HEK293 (cell line): ENCODE measurements around the gene GNAQ.

Experiments
- CTCF ChIA-PET: fragments of 350-600 bp; formaldehyde crosslinking; extraction: SDS; loops from one replicate; lab custom pipeline; 2021; ENCODE audit warnings: antibody characterized with exemption; lab: Yijun Ruan, JAX
- POLR2A ChIA-PET: fragments of 300-600 bp; formaldehyde crosslinking; extraction: SDS; loops from one replicate; lab custom pipeline; 2020; ENCODE audit warnings: antibody characterized with exemption, inconsistent platforms; lab: Yijun Ruan, JAX
- H3K27ac ChIP-seq: fragments of 200-500 bp; sonication (Bioruptor generic); 2 replicates; pipeline ENCODE4 v1.5.1; 2014; ENCODE audit warnings: low read depth, low read length, control low read depth, inconsistent platforms; ENCODE audit errors: extremely low read depth
- H3K36me3 ChIP-seq, 2 experiments: fragments of 200-500 bp in 1 of 2; sonication (Bioruptor generic) in 1 of 2; 1 replicate in 1 of 2; 2 replicates in 1 of 2; pipeline ENCODE4 v1.5.1; 2014 to 2017; ENCODE audit warnings: inconsistent platforms in 2 of 2, low read length in 2 of 2; ENCODE audit not compliant: control insufficient read depth in 2 of 2, insufficient read depth in 1 of 2
- H3K4me1 ChIP-seq: fragments of 200-500 bp; sonication (Bioruptor generic); 2 replicates; pipeline ENCODE4 v1.5.1; 2014; ENCODE audit warnings: mild to moderate bottlenecking, low read length, inconsistent platforms; ENCODE audit not compliant: control insufficient read depth, insufficient read depth
- H3K4me3 ChIP-seq: 2 replicates; pipeline ENCODE4 v1.5.1; 2011; ENCODE audit warnings: low read depth, mild to moderate bottlenecking, control low read depth, low read length, moderate library complexity
- H3K9me3 ChIP-seq: fragments of 200-500 bp; sonication (Bioruptor generic); 2 replicates; pipeline ENCODE4 v1.5.1; 2014; ENCODE audit warnings: low read depth, low read length, inconsistent platforms; ENCODE audit not compliant: control insufficient read depth, insufficient read depth
- CTCF ChIP-seq: fragments of 450-650 bp; formaldehyde crosslinking; IDR thresholded peaks from 2 replicates; pipeline ENCODE4 v1.5.1; 2016; ENCODE audit warnings: missing biosample characterization, missing genetic modification characterization
- GLIS2 ChIP-seq: fragments of 450-650 bp; formaldehyde crosslinking; IDR thresholded peaks from 2 replicates; pipeline ENCODE4 v1.5.1; 2016; ENCODE audit warnings: missing biosample characterization, missing genetic modification characterization
- KLF10 ChIP-seq: fragments of 450-650 bp; IDR thresholded peaks from 2 replicates; pipeline ENCODE4 v1.5.1; 2018; ENCODE audit warnings: missing biosample characterization, mild to moderate bottlenecking, missing genetic modification characterization
- PRDM1 ChIP-seq: fragments of 450-650 bp; formaldehyde crosslinking; IDR thresholded peaks from 2 replicates; pipeline ENCODE4; 2016; ENCODE audit warnings: missing biosample characterization, missing genetic modification characterization
- ZBTB21 ChIP-seq: fragments of 450-650 bp; formaldehyde crosslinking; IDR thresholded peaks from 2 replicates; pipeline ENCODE4 v1.5.1; 2017; ENCODE audit warnings: missing biosample characterization, missing genetic modification characterization
- ZBTB49 ChIP-seq: fragments of 450-650 bp; formaldehyde crosslinking; IDR thresholded peaks from 2 replicates; pipeline ENCODE4 v1.5.1; 2016; ENCODE audit warnings: missing biosample characterization, missing genetic modification characterization, low read depth
- ZIC2 ChIP-seq: fragments of 450-650 bp; formaldehyde crosslinking; IDR thresholded peaks from 2 replicates; pipeline ENCODE4 v1.5.1; 2016; ENCODE audit warnings: missing biosample characterization, missing genetic modification characterization
- ZNF114 ChIP-seq: fragments of 450-650 bp; formaldehyde crosslinking; IDR thresholded peaks from 2 replicates; pipeline ENCODE4 v1.5.0; 2017; ENCODE audit warnings: missing biosample characterization, missing genetic modification characterization
- ZNF148 ChIP-seq: fragments of 450-650 bp; formaldehyde crosslinking; IDR thresholded peaks from 2 replicates; pipeline ENCODE4 v1.5.0; 2017; ENCODE audit warnings: missing biosample characterization, missing genetic modification characterization, borderline replicate concordance
- ZNF221 ChIP-seq: fragments of 450-650 bp; formaldehyde crosslinking; IDR thresholded peaks from 2 replicates; pipeline ENCODE4 v1.5.1; 2017; ENCODE audit warnings: missing biosample characterization, missing genetic modification characterization, borderline replicate concordance
- ZNF335 ChIP-seq: fragments of 450-650 bp; formaldehyde crosslinking; conservative IDR thresholded peaks from 2 replicates; pipeline ENCODE4 v1.5.1; 2016; ENCODE audit warnings: missing biosample characterization, missing genetic modification characterization
- ZNF518A ChIP-seq: fragments of 450-650 bp; formaldehyde crosslinking; conservative IDR thresholded peaks from 2 replicates; pipeline ENCODE4 v1.5.1; 2016; ENCODE audit warnings: low read depth, missing biosample characterization, missing genetic modification characterization
- ZNF670 ChIP-seq: fragments of 450-650 bp; formaldehyde crosslinking; IDR thresholded peaks from 2 replicates; pipeline ENCODE4 v1.5.1; 2016; ENCODE audit warnings: missing biosample characterization, missing genetic modification characterization, low read depth
- ZNF776 ChIP-seq: fragments of 450-650 bp; formaldehyde crosslinking; IDR thresholded peaks from 2 replicates; pipeline ENCODE4 v1.5.0; 2017; ENCODE audit warnings: missing biosample characterization, missing genetic modification characterization, borderline replicate concordance
- TF ChIP-seq, protein P1 (sequence below): fragments of 450-650 bp; formaldehyde crosslinking; IDR thresholded peaks from 2 replicates; pipeline ENCODE4 v1.5.1; 2016; ENCODE audit warnings: missing biosample characterization, missing genetic modification characterization
- TF ChIP-seq, protein P2 (sequence below): fragments of 450-650 bp; formaldehyde crosslinking; IDR thresholded peaks from 2 replicates; pipeline ENCODE4 v1.5.1; 2016; ENCODE audit warnings: missing biosample characterization, missing genetic modification characterization, low read depth

GNAQ gene

GRCh38 chr9:78023003-78023741, 8.4 kb downstream of the GNAQ start (continued):
- TF ChIP-seq ZNF518A (tag by site-specific recombination) (no peak), ZNF221 (tag by site-specific recombination) (no peak), KLF10 (no peak), ZNF114 (tag by site-specific recombination) (no peak), ZNF670 (tag by site-specific recombination) (no peak), ZNF776 (tag by site-specific recombination) (no peak), ZBTB21 (tag by site-specific recombination) (no peak), ZNF148 (tag by site-specific recombination) (no peak)
- TF ChIP-seq, protein P1, sequence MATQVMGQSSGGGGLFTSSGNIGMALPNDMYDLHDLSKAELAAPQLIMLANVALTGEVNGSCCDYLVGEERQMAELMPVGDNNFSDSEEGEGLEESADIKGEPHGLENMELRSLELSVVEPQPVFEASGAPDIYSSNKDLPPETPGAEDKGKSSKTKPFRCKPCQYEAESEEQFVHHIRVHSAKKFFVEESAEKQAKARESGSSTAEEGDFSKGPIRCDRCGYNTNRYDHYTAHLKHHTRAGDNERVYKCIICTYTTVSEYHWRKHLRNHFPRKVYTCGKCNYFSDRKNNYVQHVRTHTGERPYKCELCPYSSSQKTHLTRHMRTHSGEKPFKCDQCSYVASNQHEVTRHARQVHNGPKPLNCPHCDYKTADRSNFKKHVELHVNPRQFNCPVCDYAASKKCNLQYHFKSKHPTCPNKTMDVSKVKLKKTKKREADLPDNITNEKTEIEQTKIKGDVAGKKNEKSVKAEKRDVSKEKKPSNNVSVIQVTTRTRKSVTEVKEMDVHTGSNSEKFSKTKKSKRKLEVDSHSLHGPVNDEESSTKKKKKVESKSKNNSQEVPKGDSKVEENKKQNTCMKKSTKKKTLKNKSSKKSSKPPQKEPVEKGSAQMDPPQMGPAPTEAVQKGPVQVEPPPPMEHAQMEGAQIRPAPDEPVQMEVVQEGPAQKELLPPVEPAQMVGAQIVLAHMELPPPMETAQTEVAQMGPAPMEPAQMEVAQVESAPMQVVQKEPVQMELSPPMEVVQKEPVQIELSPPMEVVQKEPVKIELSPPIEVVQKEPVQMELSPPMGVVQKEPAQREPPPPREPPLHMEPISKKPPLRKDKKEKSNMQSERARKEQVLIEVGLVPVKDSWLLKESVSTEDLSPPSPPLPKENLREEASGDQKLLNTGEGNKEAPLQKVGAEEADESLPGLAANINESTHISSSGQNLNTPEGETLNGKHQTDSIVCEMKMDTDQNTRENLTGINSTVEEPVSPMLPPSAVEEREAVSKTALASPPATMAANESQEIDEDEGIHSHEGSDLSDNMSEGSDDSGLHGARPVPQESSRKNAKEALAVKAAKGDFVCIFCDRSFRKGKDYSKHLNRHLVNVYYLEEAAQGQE (tag by site-specific recombination) = no peak

DNA sequence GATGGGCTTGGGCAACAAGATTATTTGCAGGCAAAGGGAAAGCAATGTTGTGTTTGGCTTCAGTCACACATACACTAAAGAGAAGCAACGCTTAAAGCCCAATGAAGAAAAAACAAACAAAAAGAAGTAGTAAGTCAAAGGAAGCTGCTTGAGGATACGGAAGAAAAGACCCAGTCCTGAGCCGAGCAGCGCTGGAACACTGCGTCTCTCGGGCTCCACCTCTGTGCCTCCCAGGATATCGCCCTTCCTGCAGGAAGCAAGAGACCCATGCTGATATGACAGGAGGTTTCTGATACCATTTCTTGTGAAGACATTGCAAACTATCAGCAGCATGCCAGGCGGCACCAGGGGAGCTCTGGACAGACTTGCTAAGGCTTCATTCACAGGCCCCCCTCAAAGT, 9.9 kb downstream of the GNAQ start:
- Histone ChIP-seq H3K4me3 (no peak overlapping the region), H3K9me3 (no peaks in the 10 kb centered on the region), H3K27ac (no peak overlapping the region), H3K36me3 (no peaks in the 10 kb centered on the region), H3K4me1 (peaks cover 12% of the 10 kb centered on the region)
- ChIA-PET POLR2A (no interaction called here), CTCF (interaction anchor here (1.6 kb wide), 1 partner anchor 14 kb away, joined by 10 read pairs; no protein-coding TSS in a partner anchor)
- TF ChIP-seq, protein P2, sequence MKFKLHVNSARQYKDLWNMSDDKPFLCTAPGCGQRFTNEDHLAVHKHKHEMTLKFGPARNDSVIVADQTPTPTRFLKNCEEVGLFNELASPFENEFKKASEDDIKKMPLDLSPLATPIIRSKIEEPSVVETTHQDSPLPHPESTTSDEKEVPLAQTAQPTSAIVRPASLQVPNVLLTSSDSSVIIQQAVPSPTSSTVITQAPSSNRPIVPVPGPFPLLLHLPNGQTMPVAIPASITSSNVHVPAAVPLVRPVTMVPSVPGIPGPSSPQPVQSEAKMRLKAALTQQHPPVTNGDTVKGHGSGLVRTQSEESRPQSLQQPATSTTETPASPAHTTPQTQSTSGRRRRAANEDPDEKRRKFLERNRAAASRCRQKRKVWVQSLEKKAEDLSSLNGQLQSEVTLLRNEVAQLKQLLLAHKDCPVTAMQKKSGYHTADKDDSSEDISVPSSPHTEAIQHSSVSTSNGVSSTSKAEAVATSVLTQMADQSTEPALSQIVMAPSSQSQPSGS (tag by site-specific recombination) = no peak
- TF ChIP-seq ZIC2 = peak; percentile 92
- TF ChIP-seq ZNF335 (tag by site-specific recombination) = peak; percentile 40
- no peak for TF ChIP-seq ZBTB49 (tag by site-specific recombination)
- TF ChIP-seq CTCF = peak; percentile 50; the same call in 1 of the 2 replicates
- TF ChIP-seq GLIS2 (tag by site-specific recombination) = no peak
- TF ChIP-seq PRDM1 (tag by site-specific recombination) = no peak
